ENCODE results near the gene SAP30BP.

- TF ChIP-seq, protein P1, sequence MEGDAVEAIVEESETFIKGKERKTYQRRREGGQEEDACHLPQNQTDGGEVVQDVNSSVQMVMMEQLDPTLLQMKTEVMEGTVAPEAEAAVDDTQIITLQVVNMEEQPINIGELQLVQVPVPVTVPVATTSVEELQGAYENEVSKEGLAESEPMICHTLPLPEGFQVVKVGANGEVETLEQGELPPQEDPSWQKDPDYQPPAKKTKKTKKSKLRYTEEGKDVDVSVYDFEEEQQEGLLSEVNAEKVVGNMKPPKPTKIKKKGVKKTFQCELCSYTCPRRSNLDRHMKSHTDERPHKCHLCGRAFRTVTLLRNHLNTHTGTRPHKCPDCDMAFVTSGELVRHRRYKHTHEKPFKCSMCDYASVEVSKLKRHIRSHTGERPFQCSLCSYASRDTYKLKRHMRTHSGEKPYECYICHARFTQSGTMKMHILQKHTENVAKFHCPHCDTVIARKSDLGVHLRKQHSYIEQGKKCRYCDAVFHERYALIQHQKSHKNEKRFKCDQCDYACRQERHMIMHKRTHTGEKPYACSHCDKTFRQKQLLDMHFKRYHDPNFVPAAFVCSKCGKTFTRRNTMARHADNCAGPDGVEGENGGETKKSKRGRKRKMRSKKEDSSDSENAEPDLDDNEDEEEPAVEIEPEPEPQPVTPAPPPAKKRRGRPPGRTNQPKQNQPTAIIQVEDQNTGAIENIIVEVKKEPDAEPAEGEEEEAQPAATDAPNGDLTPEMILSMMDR (optimal IDR thresholded peaks at IDR 0.05 in 1 of 3, IDR thresholded peaks at IDR 0.05 in 1 of 3, conservative IDR thresholded peaks at IDR 0.05 in 1 of 3; ENCODE audit: extremely low read depth in 1 of 3, insufficient read depth in 2 of 3, low read length in 3 of 3), result no peak
- no peak for TF ChIP-seq EZH2 (IDR thresholded peaks at IDR 0.05; ENCODE audit: low read length)
Observed at GRCh38 chr17:75672011-75672410, 4.9 kb downstream of the SAP30BP start.

Measured in keratinocyte (primary cell).